RWPE1 (cell line): Measurements from ENCODE around the gene ENTHD1.

Source experiments
- CTCF ChIA-PET: fragments of 350-600 bp; sonication (Branson Sonifier 250); formaldehyde crosslinking; extraction: SDS; loops from one replicate; lab custom pipeline; 2021; lab: Yijun Ruan, JAX
- POLR2A ChIA-PET: fragments of 400-600 bp; formaldehyde crosslinking; extraction: SDS; loops from one replicate; lab custom pipeline; 2020; ENCODE audit warnings: antibody characterized with exemption; ENCODE audit not compliant: low non-redundant PET; lab: Yijun Ruan, JAX
- DNase-seq: peaks from one replicate; pipeline ENCODE4 v3.0.0; 2012; ENCODE audit warnings: low spot score
- H3K27ac ChIP-seq: fragments of 450-650 bp; 2 replicates; pipeline ENCODE4 v1.5.1; 2017
- TF ChIP-seq, protein P1 (sequence below): fragments of 450-650 bp; conservative IDR thresholded peaks from 2 replicates; pipeline ENCODE4 v1.5.1; 2017; ENCODE audit warnings: low read depth, mild to moderate bottlenecking

ENTHD1 gene

DNA sequence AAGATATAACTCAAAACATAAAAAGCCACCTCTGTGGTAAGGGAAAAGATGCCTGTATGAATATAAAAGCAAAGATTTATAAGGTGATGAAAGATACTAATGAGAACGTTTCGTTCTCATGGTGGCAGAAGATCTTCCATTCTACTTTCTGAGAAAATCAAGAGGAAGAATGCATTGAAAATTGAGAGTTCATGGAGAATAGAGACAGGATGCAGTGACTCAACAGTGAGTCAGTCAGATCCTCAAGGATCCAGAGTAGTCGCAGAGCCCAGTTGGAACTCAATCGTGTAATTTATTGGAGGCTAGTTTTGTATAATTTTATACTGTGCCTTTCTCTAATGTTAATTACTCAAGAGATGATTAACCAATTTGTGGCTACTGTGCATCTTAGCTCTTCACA lies 73.3 kb downstream of the ENTHD1 start:
- TF ChIP-seq, protein P1, sequence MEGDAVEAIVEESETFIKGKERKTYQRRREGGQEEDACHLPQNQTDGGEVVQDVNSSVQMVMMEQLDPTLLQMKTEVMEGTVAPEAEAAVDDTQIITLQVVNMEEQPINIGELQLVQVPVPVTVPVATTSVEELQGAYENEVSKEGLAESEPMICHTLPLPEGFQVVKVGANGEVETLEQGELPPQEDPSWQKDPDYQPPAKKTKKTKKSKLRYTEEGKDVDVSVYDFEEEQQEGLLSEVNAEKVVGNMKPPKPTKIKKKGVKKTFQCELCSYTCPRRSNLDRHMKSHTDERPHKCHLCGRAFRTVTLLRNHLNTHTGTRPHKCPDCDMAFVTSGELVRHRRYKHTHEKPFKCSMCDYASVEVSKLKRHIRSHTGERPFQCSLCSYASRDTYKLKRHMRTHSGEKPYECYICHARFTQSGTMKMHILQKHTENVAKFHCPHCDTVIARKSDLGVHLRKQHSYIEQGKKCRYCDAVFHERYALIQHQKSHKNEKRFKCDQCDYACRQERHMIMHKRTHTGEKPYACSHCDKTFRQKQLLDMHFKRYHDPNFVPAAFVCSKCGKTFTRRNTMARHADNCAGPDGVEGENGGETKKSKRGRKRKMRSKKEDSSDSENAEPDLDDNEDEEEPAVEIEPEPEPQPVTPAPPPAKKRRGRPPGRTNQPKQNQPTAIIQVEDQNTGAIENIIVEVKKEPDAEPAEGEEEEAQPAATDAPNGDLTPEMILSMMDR: no peak
- H3K27ac ChIP-seq: no peak overlapping the region
- ChIA-PET CTCF (interaction anchor here (0.5 kb wide), 1 partner anchor 29 kb away, joined by 3 read pairs; no protein-coding TSS in a partner anchor), POLR2A (no interaction called here)
- DNase-seq: peak; percentile 71

DNA sequence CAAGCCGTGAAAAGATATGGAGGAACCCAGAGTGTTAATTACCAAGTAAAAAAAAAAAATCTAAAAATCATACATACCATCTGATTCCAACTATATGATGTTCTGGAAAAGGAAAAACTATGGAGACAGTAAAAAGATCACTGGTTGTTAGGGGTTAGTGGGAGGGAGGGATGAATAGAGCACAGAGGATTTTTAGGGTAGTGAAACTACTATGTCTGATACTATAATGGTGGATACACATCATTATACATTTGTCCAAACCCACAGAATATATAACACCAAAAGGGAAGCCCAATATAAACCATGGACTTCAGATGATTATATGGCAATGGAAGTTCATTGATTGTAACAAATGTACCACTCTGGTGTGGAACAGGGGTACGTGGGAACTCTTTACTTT lies 74.1 kb downstream of the ENTHD1 start:
- ChIA-PET CTCF (no interaction called here), POLR2A (no interaction called here)
- no peak for DNase-seq
- no peak overlapping the region for H3K27ac ChIP-seq
- TF ChIP-seq, protein P1: no peak

DNA sequence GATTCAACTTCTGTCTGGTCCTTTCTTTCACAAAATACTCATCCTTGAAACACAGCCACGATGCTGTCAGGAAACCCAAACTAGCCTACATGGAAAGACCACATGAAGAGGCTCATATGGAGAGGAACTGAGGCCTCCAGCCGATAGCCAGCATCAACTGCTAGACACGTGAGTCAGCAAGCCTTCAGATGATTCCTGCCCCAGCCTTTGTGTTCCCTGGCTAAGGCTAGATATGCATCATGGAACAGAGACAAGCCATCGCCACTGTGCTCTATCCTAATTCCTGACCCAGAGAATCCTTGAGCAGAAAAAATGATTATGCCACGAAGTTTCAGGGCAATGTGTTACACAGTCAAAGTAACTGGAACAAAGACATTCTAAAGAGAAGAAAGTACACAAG lies 75.5 kb downstream of the ENTHD1 start:
- no peak for DNase-seq
- H3K27ac ChIP-seq: no peak overlapping the region
- TF ChIP-seq, protein P1: no peak
- POLR2A ChIA-PET: no interaction called here
- CTCF ChIA-PET: no interaction called here

DNA sequence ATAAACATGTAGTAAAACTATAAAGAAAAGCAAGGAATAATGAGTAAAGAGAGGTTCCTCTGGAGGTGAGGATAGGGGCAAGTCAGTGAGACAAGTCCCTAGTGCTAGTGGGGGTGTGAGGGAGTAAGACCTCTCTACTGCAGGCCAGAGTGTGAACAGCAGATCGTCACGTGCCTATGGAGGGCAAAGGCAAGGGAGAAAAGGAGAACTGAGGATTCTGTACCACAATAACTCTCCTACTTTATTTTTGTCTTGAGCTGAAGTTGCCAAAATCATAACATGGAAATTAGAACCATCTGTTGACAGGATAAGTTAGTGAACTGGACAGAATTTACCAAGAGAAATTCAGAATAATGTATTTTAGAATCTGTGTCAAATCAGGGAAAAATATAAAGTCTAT lies 77.6 kb downstream of the ENTHD1 start:
- no peak overlapping the region for H3K27ac ChIP-seq
- TF ChIP-seq, protein P1: no peak
- DNase-seq: no peak
- ChIA-PET POLR2A (no interaction called here), CTCF (no interaction called here)

DNA sequence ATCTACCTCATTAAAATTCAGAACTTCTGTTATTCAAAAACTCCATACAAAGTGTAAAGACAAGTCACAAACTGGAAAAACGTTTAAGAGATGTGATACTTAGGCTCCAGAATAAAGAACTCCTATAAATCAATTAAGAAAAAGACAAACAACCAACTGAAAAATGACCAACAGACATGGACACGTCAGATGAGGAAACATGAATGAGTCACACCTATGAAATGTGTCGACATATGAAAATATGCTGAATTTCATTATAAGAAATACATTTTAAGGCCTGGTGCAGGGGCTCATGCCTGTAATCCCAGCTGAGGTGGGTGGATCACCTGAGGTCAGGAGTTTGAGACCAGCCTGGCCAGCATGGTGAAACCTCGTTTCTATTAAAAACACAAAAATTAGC lies 78.7 kb downstream of the ENTHD1 start:
- H3K27ac ChIP-seq: no peak overlapping the region
- DNase-seq: peak; percentile 24
- TF ChIP-seq, protein P1: no peak
- ChIA-PET POLR2A (no interaction called here), CTCF (no interaction called here)

DNA sequence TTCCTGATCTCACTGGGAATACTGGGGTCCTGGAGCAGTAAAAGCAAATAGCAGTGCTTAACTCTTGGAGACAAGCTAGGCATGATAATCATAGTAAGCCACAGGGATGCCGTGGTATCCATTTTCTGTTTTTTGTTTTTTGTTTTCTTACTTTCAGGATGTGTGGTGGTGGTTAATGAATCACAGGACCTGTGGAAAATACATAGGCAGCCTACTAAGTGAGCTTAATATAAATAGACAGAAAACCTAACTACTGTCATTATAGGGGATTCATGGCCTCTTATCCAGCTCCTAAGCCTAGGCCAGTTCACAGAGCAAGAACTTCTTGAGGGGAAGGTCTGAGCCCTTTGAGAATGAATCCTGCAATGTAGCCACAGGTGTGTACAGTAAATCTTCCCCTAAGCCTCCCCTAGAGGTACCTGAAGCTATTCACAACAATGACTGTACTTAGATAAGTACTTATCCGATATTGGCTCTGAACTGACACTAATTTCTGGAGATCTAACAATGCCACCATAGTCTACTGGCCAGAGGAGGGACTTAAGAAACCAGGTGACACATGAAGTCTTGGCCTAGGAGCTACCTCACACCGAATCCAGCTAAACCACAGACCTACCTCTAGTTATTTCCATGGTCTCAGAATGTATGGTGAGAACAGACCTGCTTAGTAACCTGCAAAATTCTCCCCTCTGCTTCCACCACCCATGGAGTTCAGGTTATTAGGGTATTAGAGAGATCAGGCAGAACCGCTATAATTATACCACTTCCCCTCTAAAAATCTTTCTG lies 83.6 kb downstream of the ENTHD1 start:
- CTCF ChIA-PET: no interaction called here
- no peak overlapping the region for H3K27ac ChIP-seq
- POLR2A ChIA-PET: no interaction called here
- DNase-seq: no peak
- TF ChIP-seq, protein P1: no peak
